ENCODE data around the gene LACTBL1. TPM values are rescaled to one million over a fixed set of nuclear protein-coding genes. Genes with fewer than 3 reads are reported as not detected.
"Not testable (repeated sequence)": the region's sequence is repeated elsewhere in the genome, so short reads cannot be mapped to it uniquely, and the experiment has no call there.

The LACTBL1 gene
- total RNA-seq, 1 experiment from 2014 or later: not detected

GRCh38 chr1:22952694-22953056, 20.0 kb downstream of the LACTBL1 start:
- TF ChIP-seq, protein P1, sequence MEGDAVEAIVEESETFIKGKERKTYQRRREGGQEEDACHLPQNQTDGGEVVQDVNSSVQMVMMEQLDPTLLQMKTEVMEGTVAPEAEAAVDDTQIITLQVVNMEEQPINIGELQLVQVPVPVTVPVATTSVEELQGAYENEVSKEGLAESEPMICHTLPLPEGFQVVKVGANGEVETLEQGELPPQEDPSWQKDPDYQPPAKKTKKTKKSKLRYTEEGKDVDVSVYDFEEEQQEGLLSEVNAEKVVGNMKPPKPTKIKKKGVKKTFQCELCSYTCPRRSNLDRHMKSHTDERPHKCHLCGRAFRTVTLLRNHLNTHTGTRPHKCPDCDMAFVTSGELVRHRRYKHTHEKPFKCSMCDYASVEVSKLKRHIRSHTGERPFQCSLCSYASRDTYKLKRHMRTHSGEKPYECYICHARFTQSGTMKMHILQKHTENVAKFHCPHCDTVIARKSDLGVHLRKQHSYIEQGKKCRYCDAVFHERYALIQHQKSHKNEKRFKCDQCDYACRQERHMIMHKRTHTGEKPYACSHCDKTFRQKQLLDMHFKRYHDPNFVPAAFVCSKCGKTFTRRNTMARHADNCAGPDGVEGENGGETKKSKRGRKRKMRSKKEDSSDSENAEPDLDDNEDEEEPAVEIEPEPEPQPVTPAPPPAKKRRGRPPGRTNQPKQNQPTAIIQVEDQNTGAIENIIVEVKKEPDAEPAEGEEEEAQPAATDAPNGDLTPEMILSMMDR (IDR thresholded peaks at IDR 0.05; ENCODE audit: unreplicated experiment): no peak
- Mint-ChIP-seq H3K27me3 (ENCODE audit: insufficient read depth, unreplicated experiment) (no peaks in the 10 kb centered on the region), H3K9me3 (ENCODE audit: unreplicated experiment) (no peaks in the 10 kb centered on the region), H3K27ac (ENCODE audit: low read depth, unreplicated experiment) (no peak overlapping the region), H3K4me1 (ENCODE audit: insufficient read depth, unreplicated experiment) (no peaks in the 10 kb centered on the region), H3K36me3 (ENCODE audit: insufficient read depth, unreplicated experiment) (no peaks in the 10 kb centered on the region), H3K4me3 (ENCODE audit: unreplicated experiment) (no peak overlapping the region)
- intact Hi-C loops (cut with micrococcal nuclease): no loop called here
- BruUV-seq (replicated peaks): no TSS peak
- ChIA-PET POLR2A (no interaction called here), CTCF (interaction anchor here (0.8 kb wide), 1 partner anchor 11 kb away, joined by 6 read pairs; no protein-coding TSS in a partner anchor)
- no peak for DNase-seq (ENCODE audit: unreplicated experiment)

DNA sequence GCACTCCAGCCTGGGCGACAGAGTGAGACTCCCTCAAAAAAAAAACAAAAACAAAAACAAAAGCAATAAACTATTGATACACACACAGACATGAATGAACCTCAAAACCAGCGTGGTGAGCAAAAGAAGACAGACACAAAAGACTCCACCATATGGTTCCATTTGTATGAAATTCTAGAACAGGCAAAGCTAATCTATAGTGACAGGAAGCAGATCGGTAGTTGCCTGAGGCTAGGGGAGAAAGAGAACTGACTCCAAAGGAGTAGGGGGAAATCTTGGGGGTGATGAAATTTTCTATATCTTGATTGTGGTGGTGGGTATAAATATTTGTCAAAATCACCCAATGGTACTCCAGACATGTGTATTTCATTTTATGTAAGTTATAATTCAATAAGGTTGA, 20.9 kb downstream of the LACTBL1 start:
- TF ChIP-seq, protein P1 (IDR thresholded peaks at IDR 0.05; ENCODE audit: unreplicated experiment): no peak
- H3K4me1 Mint-ChIP-seq (ENCODE audit: insufficient read depth, unreplicated experiment): no peaks in the 10 kb centered on the region
- no peaks in the 10 kb centered on the region for H3K9me3 Mint-ChIP-seq (ENCODE audit: unreplicated experiment)
- no peaks in the 10 kb centered on the region for H3K36me3 Mint-ChIP-seq (ENCODE audit: insufficient read depth, unreplicated experiment)
- CTCF ChIA-PET: interaction anchor here (0.6 to 1.0 kb wide), 3 partner anchors 13 to 839 kb away, joined by 4 to 7 read pairs (median 6); no protein-coding TSS in a partner anchor
- H3K27ac Mint-ChIP-seq (ENCODE audit: low read depth, unreplicated experiment): no peak overlapping the region
- H3K27me3 Mint-ChIP-seq (ENCODE audit: insufficient read depth, unreplicated experiment): no peaks in the 10 kb centered on the region
- BruUV-seq (replicated peaks): no TSS peak
- POLR2A ChIA-PET: no interaction called here
- intact Hi-C loops (cut with micrococcal nuclease): no loop called here
- DNase-seq (ENCODE audit: unreplicated experiment): no peak
- H3K4me3 Mint-ChIP-seq (ENCODE audit: unreplicated experiment): no peak overlapping the region

DNA sequence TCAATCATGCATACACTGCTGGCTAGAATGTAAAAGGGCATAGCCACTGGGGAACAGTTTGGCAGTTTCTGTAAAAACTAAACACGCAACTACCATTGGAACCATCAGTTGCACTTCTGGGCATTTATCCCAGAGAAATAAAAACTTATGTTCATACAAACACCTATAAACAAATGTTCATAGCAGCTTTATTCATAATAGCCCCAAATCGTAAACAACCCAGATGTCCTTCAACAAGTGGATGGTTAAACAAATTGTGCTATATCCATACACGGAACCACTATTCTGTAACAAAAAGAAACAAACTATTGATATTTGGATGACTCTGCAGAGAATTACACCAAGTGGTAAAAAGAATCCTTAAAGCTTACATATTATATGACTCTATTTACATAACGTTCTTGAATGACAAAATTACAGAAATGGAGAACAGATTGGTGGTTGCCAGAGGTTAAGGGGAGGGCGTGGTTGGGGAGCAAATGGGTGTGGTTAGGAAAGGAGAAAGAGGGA, 22.8 kb downstream of the LACTBL1 start:
- Mint-ChIP-seq H3K4me1 (ENCODE audit: insufficient read depth, unreplicated experiment) (no peaks in the 10 kb centered on the region), H3K27ac (ENCODE audit: low read depth, unreplicated experiment) (no peak overlapping the region), H3K4me3 (ENCODE audit: unreplicated experiment) (no peak overlapping the region), H3K27me3 (ENCODE audit: insufficient read depth, unreplicated experiment) (no peaks in the 10 kb centered on the region), H3K36me3 (ENCODE audit: insufficient read depth, unreplicated experiment) (no peaks in the 10 kb centered on the region), H3K9me3 (ENCODE audit: unreplicated experiment) (no peaks in the 10 kb centered on the region)
- ChIA-PET POLR2A (no interaction called here), CTCF (interaction anchor here (1.3 to 1.7 kb wide), 2 partner anchors 14 to 16 kb away, joined by 5 to 6 read pairs; no protein-coding TSS in a partner anchor)
- intact Hi-C loops (cut with micrococcal nuclease): no loop called here
- no peak for DNase-seq (ENCODE audit: unreplicated experiment)
- BruUV-seq (replicated peaks): no TSS peak
- TF ChIP-seq, protein P1 (IDR thresholded peaks at IDR 0.05; ENCODE audit: unreplicated experiment): no peak

GRCh38 chr1:22945171-22945570, 27.5 kb downstream of the LACTBL1 start:
- BruUV-seq (replicated peaks); H3K27me3 Mint-ChIP-seq (ENCODE audit: insufficient read depth, unreplicated experiment); H3K4me3 Mint-ChIP-seq (ENCODE audit: unreplicated experiment); intact Hi-C loops (cut with micrococcal nuclease); DNase-seq (ENCODE audit: unreplicated experiment); H3K4me1 Mint-ChIP-seq (ENCODE audit: insufficient read depth, unreplicated experiment); H3K27ac Mint-ChIP-seq (ENCODE audit: low read depth, unreplicated experiment); H3K36me3 Mint-ChIP-seq (ENCODE audit: insufficient read depth, unreplicated experiment); H3K9me3 Mint-ChIP-seq (ENCODE audit: unreplicated experiment): not testable (repeated sequence)
- ChIA-PET POLR2A (interaction anchor here (0.6 kb wide), 1 partner anchor 54 kb away, joined by 3 read pairs; no protein-coding TSS in a partner anchor), CTCF (interaction anchor here (1.2 kb wide), 1 partner anchor 20 kb away, joined by 3 read pairs; no protein-coding TSS in a partner anchor)
